Mesodermal cell (in vitro differentiated cells): ENCODE data around the gene RSPO1.

Experiments
- H3K27ac ChIP-seq: 2 replicates; pipeline ENCODE4 v1.7.0; 2013; ENCODE audit warnings: mild to moderate bottlenecking, low read depth, low read length, moderate library complexity; ENCODE audit not compliant: severe bottlenecking
- H3K36me3 ChIP-seq: 2 replicates; pipeline ENCODE4 v1.7.1; 2013; ENCODE audit warnings: mild to moderate bottlenecking, low read length, moderate library complexity; ENCODE audit not compliant: control insufficient read depth, insufficient read depth
- H3K4me1 ChIP-seq: one replicate; pipeline ENCODE4 v1.7.1; 2013; ENCODE audit warnings: mild to moderate bottlenecking, low read length; ENCODE audit not compliant: insufficient read depth, control insufficient read depth, poor library complexity, severe bottlenecking
- H3K4me3 ChIP-seq: 2 replicates; pipeline ENCODE4 v1.7.0; 2013; ENCODE audit warnings: low read length, control low read depth, mild to moderate bottlenecking; ENCODE audit not compliant: insufficient read depth, poor library complexity, severe bottlenecking; ENCODE audit errors: extremely low read depth
- H3K9me3 ChIP-seq: 2 replicates; pipeline ENCODE4 v1.7.1; 2013; ENCODE audit warnings: mild to moderate bottlenecking, low read length, moderate library complexity; ENCODE audit not compliant: control insufficient read depth
- WGBS, 2 experiments: methylation state at CpG; one replicate each; pipeline ENCODE4 v1.1.5; 2013; ENCODE audit warnings: missing lambda C conversion rate in 2 of 2; ENCODE audit not compliant: insufficient coverage in 2 of 2; 5-methylcytosine and 5-hydroxymethylcytosine counted together

Gene RSPO1

DNA sequence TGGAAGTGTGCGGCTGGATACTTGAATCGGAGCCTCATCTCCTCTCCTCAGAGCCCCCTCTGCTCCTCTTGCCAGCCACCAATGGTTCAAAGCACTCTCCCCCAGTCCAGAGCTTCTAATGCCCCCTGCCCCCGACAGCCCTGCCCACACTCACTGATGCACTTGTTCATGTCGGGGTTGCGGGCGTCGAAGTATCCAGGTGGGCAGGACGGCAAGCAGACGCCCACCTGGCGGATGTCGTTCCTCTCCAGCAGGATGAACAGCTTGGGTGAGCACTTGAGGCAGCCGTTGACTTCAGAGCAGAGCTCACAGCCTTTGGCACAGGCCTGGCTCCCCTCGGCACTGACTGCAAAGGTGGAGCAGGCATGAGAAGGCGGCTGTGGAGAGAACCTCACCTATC is 18.4 kb downstream of the RSPO1 start:
- WGBS, 2 experiments = 75 to 85% methylated on average over 9 to 14 of the region's 14 CpGs
- Histone ChIP-seq H3K36me3 (no peaks in the 10 kb centered on the region), H3K27ac (no peak overlapping the region), H3K9me3 (no peaks in the 10 kb centered on the region), H3K4me1 (no peaks in the 10 kb centered on the region), H3K4me3 (no peak overlapping the region)

DNA sequence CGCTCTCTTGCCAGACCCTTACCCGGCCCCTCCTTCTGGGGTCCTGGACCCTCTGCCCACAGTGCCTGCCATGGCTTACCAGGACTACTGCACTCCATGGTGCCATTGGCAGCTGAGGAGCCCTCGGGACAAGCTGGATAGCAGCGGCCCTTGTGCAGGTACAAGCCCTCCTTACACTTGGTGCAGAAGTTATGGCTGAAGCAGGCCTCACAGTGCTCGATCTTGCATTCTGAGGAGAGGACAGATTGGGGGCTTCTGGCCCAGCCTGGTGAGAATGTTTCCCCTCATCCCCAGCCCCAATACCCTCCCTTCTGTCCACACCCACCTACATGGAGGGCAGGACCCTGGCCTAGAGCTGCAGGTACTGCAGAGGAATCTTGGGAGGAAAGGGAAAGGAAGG is 20.6 kb downstream of the RSPO1 start:
- Histone ChIP-seq H3K36me3 (no peaks in the 10 kb centered on the region), H3K9me3 (no peaks in the 10 kb centered on the region), H3K27ac (no peak overlapping the region), H3K4me3 (no peak overlapping the region), H3K4me1 (no peaks in the 10 kb centered on the region)
- WGBS, 2 experiments = 80 to 86% methylated on average over 4 of the region's 5 CpGs

DNA sequence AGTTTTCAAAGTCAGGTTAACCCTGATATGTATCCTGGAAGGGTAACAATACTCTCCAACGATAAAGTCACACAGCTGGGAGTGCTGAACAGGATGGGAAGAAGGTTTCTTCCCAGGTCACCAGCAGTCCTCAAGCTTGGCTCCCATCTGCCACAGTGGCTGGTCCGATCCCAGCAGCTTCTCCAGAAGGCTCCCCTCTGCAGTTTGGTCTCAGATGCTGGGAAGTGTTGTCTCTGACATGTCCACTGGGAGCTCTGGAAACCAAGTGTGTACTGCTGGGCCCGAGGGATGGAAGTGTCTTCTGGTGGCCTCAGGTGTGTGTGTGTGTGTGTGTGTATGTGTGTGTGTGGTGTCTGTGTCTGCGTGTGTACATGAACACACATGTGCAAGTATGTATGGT is 22.5 kb downstream of the RSPO1 start:
- no peak overlapping the region for H3K27ac ChIP-seq
- WGBS, 2 experiments = 76 to 79% methylated on average over 3 of the region's 4 CpGs
- H3K4me1 ChIP-seq = no peaks in the 10 kb centered on the region
- H3K4me3 ChIP-seq = no peak overlapping the region
- H3K36me3 ChIP-seq = no peaks in the 10 kb centered on the region
- H3K9me3 ChIP-seq = no peaks in the 10 kb centered on the region

DNA sequence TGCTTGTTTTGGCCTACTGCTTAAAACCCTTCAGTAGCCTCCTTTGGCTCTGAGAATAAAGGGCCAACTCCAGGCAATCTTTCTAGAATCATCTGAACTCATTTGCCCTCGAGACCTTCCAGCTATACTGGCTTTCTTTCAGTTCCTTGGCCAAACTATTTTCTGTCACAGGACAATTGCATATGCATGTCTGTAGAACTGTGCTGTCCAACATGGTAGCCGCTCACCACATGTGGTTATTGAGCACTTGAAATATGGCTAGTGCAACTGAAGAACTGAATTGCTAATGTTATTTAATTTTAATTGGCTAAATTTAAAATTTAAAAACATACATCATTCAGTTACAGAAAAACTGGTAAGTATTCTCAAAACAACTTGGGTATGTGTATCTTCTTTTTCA is 24.7 kb downstream of the RSPO1 start:
- H3K4me3 ChIP-seq = no peak overlapping the region
- no peaks in the 10 kb centered on the region for H3K36me3 ChIP-seq
- no peaks in the 10 kb centered on the region for H3K9me3 ChIP-seq
- WGBS, 2 experiments = 33 to 70% methylated on average over 1 to 2 of the region's 2 CpGs
- H3K4me1 ChIP-seq = no peaks in the 10 kb centered on the region
- H3K27ac ChIP-seq = no peak overlapping the region

DNA sequence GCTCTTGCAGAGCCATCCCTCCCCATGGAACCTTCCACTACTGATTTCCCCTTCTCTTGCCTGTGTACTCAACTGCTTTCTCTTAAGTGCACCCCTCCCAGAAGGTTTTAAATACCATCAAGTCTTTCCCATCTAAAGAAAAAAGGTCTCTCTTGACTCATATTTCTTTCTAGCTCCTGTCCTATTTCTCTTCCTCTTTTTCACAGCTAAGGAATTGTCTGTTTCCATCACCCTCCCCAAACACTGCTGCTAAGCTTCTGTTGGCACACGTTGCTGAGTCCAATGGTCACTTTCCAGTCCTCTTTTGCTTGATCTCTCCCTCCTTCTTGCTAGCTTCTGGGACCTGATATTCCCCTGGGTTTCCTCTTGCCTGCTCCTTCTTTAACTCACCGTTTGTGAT is 25.7 kb downstream of the RSPO1 start:
- Histone ChIP-seq H3K4me3 (no peak overlapping the region), H3K27ac (no peak overlapping the region), H3K36me3 (no peaks in the 10 kb centered on the region), H3K4me1 (no peaks in the 10 kb centered on the region), H3K9me3 (no peaks in the 10 kb centered on the region)
- 0 to 18% methylated on average over 1 of the region's 2 CpGs for WGBS, 2 experiments

DNA sequence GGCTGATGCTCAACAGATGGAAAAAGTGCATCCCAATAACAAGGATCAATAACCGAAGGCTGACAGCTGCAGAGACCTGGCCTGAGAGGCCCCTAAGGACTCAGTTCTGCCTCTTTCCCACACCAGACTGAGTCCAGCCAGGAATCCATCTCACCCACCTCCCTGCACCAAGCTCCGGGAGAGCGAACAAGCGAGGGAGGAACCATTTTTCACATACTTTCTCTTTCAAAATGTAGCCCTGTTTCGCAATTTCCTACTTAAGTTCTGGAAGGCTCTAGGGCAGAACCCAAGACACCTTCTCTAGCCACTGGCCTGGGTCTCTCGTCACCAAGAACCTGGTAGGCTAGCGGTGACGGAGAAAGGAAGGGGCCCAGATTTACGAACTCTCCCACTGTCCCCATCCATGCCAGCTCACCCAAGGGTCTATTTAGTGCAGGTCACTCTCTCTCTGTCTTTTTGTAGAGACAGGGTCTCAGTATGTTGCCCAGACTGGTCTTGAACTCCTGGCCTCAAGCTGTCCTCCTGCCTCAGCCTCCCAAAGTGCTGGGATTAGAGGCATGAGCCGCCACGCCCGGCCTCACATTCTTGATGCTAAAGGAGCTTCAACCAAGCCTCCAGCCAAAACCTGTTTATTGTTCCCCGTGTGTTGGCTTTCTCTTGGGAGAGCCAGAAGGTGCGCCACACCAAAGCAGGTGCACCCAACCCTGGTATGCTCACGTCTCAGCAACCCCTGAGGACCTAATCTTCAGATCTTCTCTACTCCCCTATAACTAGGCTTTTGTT is 28.0 kb downstream of the RSPO1 start:
- Histone ChIP-seq H3K4me3 (no peak overlapping the region), H3K9me3 (no peaks in the 10 kb centered on the region), H3K4me1 (no peaks in the 10 kb centered on the region), H3K27ac (no peak overlapping the region), H3K36me3 (no peaks in the 10 kb centered on the region)
- WGBS, 2 experiments = 86 to 94% methylated on average over 12 to 14 of the region's 15 CpGs

DNA sequence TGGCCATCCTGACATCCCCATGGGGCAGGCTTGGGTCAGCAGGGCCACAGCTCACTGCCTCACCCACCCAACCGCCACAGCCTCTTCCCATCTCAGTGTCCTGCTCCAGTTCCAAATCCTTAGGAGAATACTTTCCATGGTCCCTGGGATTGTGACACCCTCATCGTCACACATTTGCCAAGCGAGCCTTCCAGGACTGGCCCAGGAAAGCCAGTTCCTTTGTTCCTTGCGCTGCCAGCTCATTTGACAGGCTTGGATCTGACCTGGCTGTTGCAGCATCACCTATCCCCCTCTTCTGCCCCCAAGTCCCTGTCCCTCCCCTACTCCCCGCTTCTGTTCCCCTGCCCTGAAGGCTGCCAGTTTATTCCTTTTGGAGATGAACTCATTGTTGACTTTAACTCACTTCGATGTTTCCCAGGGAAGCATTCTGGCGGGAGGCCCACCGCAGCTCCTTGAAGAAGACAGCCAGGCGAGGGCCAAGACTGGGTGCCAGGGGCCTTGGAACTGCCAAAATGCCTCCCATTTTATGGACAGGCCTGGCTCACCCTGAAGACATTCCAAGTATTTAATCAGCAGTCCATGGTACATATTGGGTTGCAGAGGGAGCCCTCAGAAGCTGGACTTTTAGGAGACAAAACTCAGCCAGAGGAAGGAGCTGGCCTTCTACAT is 28.8 kb downstream of the RSPO1 start:
- Histone ChIP-seq H3K27ac (no peak overlapping the region), H3K9me3 (no peaks in the 10 kb centered on the region), H3K4me3 (no peak overlapping the region), H3K36me3 (no peaks in the 10 kb centered on the region), H3K4me1 (no peaks in the 10 kb centered on the region)
- 86 to 91% methylated on average over 8 to 9 of the region's 9 CpGs for WGBS, 2 experiments

DNA sequence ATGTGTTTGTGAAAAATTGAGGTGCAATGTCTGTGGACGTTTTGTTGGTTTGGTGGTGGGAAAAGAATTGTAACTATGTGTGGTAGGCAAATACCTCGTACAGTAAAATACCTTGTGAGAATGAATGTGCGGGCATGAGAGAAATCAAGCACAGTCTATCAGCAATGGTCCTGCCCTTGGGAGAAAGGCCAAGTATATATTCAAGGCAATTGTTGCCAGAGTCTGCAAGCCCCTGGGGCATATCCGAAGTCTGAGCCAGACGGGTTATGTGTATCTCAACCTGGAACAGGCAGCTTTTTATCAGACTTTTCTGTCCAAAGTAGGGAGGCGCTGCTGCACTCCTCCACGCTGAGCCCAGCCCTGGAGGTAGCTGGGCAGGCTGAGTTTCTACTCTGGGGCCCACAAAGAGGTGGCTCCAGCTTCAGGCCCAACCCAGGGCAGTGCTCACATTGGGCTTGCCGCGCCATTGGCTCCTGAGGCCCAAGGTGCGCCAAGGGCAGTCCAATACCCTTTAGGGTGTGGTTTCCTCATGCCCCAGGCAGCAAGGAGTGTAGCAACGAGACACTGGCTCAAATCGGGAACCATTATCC is 29.5 kb downstream of the RSPO1 start:
- Histone ChIP-seq H3K4me3 (no peak overlapping the region), H3K36me3 (no peaks in the 10 kb centered on the region), H3K27ac (no peak overlapping the region), H3K4me1 (no peaks in the 10 kb centered on the region), H3K9me3 (no peaks in the 10 kb centered on the region)
- WGBS, 2 experiments = 84% methylated on average over 12 of the region's 12 CpGs

DNA sequence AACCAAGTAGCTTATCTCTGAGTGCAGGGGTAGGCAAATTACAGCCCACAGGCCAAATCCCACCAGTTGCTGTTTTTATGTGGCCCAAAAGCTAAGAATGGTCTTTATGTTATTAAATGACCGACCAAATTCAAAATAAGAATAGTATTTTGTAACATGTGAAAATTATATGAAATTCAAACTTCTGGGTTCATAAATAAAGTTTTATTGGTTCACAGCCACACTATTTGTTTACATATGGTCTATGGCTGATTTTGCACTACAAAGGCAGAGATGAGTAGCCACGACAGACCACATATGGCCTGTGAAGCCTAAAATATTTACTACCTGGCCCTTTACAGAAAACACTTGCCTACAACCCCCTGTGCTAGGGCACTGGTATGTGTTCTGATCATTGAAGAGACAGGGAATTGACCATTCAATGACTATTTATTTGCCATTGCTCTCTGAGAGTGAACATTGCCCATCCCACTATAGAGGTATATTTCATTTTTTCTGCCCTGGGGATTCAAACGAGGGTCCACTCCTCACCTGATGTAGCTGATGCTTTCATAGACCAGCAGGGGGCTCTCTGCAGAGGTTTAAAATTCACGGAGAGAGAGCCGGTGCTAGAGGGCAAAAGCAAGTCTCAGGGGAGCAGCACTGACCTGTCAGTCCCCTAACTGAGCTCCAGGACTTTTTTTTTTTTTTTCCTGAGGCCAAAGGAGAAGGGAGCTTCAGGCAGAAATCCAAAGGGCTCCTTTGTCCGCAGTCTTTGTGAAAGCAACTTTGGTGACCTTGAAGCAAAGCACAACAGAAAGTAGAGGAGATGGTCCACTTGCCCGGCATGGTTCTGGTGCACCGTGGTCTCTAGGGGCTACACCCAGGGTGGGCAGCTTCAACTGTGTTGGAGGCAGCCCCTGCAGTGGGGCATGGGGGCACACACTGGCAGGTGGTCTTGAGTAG is 31.7 kb downstream of the RSPO1 start:
- Histone ChIP-seq H3K27ac (no peak overlapping the region), H3K4me1 (no peaks in the 10 kb centered on the region), H3K4me3 (no peak overlapping the region), H3K36me3 (no peaks in the 10 kb centered on the region), H3K9me3 (no peaks in the 10 kb centered on the region)
- WGBS, 2 experiments = 26 to 31% methylated on average over 6 to 7 of the region's 8 CpGs

DNA sequence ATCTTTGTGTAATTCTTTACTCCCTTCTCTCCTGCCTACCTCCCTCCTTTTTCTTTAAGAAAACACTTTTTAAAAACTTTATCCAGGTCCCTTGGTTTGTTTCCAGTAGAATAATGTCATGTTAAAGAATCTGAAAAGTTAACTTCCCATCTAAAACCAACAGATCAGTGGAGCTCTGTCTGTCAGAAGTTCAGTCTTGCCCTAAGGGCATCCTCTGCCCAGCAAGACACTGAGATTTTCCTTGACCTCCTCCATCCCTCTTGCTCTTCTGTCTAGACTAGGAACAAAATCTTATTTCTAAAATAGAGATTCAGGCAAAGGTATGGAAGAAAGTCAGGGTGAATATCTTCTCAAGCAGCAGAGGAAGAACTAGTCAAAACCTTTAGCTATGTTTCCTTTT is 33.3 kb downstream of the RSPO1 start:
- no peaks in the 10 kb centered on the region for H3K9me3 ChIP-seq
- H3K4me3 ChIP-seq = no peak overlapping the region
- no peaks in the 10 kb centered on the region for H3K36me3 ChIP-seq
- peaks cover under 1% of the 10 kb centered on the region for H3K4me1 ChIP-seq
- H3K27ac ChIP-seq = no peak overlapping the region
